GM13976 (cell line): ENCODE measurements around the gene LGR4.

Experiments used
- DNase-seq: peaks from one replicate; pipeline ENCODE4 v3.0.0; 2012; ENCODE audit warnings: low spot score
- CTCF ChIP-seq: IDR thresholded peaks from 2 replicates; pipeline ENCODE4 v1.5.1; 2012; ENCODE audit warnings: borderline replicate concordance, mild to moderate bottlenecking; ENCODE audit not compliant: insufficient read depth; ENCODE audit errors: extremely low read depth, missing control alignments, control extremely low read depth
- in situ Hi-C: fragments of 300-500 bp; cut with MboI; formaldehyde crosslinking; loops from one replicate; pipeline ENCODE4 v1.12.0; 2022; ENCODE audit warnings: low sequenced_read_pairs, mixed read lengths, inconsistent platforms; ENCODE audit not compliant: unreplicated experiment

Gene LGR4

DNA sequence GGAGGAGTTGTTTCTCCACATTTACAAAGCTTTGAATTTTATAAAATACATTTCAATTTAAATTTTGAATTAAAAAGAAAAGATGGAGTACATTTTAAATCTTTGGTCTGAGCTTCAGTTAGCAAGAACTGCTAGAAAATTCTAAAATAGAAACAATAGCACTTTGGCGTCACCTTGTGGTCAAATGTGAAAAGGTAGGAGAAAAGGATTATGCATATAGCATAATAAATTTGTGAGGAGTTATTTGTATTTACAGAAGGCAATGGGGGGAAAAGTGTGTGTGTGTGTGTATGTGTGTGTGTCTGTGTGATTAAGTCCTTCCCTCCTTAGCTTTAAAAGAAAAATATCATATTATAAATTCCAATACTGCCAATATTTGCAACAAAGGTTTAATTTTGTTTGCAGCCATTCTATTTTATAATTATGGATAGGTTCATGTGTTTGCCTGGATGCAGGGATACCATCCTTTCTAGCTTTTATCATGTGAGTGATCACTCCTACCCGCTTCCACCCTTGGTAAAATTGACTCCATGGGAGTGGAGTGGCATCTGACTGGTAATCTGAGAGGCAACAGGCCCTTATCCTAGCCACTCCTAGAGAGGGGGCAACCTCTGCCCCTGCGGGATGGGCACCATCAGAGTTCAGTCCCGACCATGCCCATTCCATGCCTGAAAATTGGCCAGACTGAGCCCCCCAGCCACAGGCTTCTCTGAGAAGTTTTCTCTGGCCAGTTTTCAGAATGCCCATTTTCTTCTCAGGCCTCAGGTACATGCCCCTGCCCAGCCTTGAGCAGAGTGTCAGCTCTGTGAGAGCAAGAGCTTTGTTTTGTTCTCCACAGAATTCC, 13.6 kb upstream of the LGR4 start:
- peak; percentile 51 for DNase-seq
- in situ Hi-C loops = loop anchor here (25.0 kb wide), 1 partner anchor 724 kb away; no protein-coding TSS in a partner anchor
- peak; percentile 74 for TF ChIP-seq CTCF

DNA sequence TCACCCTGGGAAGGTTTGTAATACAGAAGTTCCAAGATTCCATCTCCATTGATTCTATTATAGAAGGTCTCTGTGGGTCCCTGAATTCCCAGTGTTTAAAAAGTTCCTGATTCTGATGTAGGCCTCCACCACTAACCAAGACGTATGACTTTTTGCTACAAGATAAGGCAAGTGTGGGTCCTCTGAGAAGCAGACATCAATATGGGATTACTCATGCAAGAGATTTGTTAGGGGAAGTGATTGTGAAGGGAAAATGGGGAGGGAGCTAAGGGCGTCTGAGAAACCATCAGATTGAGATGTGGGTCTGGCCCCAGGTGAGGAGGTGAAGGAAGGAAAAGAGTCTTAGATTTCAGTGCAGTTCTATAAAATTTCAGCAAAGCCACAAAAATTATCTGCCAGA, 10.2 kb upstream of the LGR4 start:
- in situ Hi-C loops = loop anchor here (25.0 kb wide), 1 partner anchor 720 kb away; no protein-coding TSS in a partner anchor
- TF ChIP-seq CTCF = no peak
- no peak for DNase-seq

DNA sequence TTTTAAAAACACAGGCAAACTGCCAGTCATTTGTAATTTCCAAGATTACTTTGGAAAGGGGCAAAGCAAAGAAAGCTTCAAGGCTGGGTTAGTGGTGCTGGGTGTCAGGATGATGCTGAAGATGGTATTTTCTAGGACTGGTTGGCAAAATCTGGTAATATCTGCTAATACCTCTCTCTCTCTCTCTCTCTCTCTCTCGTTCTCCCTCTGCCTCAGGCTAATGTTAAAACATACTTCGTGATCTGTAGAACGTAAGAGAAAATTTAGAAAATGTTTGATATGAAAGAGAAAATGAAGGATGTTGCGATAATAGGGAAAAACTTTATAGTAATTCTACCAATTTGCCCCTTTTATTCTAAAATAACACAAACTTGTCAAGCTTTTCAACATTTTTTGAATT, 9.4 kb upstream of the LGR4 start:
- in situ Hi-C loops = loop anchor here (25.0 kb wide), 1 partner anchor 720 kb away; no protein-coding TSS in a partner anchor
- DNase-seq = no peak
- TF ChIP-seq CTCF = no peak

GRCh38 chr11:27477831-27478230, 5.2 kb upstream of the LGR4 start:
- in situ Hi-C loops = loop anchor here (25.0 kb wide), 1 partner anchor 716 kb away; no protein-coding TSS in a partner anchor
- TF ChIP-seq CTCF = no peak
- DNase-seq = no peak

DNA sequence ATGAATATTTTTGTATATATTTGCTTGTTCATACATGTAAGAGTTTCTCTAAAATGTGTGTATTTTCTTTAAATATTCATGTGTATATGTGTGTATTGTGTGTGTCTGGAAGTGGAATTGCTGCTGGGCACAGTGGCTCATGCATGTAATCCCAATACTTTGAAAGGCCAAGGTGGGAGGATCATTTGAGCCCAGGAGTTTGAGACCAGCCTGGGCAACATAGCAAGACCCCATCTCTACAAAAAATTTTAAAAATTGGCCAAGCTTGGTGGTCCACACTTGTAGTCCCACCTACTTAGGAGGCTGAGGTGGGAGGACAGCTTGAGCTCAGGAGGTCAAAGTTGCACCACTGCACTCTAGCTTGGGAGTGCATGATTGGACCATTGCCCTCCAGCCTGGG, 4.7 kb upstream of the LGR4 start:
- TF ChIP-seq CTCF = no peak
- DNase-seq = no peak
- in situ Hi-C loops = loop anchor here (25.0 kb wide), 1 partner anchor 715 kb away; no protein-coding TSS in a partner anchor

DNA sequence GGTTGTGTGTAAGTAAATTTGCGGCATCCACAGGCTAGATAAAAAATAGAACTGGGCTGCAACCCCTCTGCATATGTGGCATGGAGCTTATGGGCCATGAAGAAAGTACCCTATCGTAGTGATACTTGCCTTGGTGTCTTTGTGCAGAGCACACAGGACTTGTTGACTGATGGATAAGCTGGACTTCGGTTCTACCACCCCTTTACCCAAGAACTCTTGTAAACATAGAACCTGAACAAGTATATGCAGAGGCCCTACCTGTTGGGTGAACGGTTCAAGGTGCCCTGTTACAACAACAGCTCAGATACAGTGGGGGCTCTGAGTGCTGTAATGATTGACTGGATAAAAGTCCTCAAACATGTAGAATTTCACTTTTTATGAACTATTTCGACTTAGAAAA, 3.0 kb upstream of the LGR4 start:
- DNase-seq = no peak
- no peak for TF ChIP-seq CTCF
- in situ Hi-C loops = loop anchor here (25.0 kb wide), 1 partner anchor 713 kb away; no protein-coding TSS in a partner anchor
